ENCODE results near the gene CCL2. TPM values are rescaled to one million over a fixed set of nuclear protein-coding genes. Genes with fewer than 3 reads are reported as not detected.

CCL2 gene
- 161 and 167 TPM in 2 replicates for total RNA-seq

GRCh38 chr17:34254651-34255380 is at the start of gene CCL2:
TSS of gene CCL2 (plus strand) at chr17:34255285. CDS start at chr17:34255350, 65 bp downstream.

DNA sequence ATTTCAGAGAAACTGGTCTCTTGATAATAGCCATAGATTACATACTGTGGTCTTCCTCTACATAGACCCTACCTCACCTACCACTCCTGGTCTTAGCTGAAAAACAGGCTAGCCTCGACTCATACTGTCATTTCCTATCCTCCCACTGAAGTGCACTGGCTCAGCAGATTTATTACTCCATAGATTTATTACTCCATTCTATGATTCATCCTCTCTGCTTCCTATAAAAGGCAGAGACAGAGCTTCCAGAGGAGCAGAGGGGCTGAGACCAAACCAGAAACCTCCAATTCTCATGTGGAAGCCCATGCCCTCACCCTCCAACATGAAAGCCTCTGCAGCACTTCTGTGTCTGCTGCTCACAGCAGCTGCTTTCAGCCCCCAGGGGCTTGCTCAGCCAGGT is 14.9 kb downstream of the CCL2 start, which contains the start of gene CCL7:
TSS of gene CCL7 (plus strand) at position 253 of the 400 bp plus-strand sequence. CDS start at position 323, 70 bp downstream.

GRCh38 chr17:34285286-34285792 is 30.3 kb downstream of the CCL2 start, which contains the start of gene CCL11:
TSS of gene CCL11 (plus strand) at chr17:34285742. CDS start at chr17:34285809, 67 bp downstream.

Other genes starting within 250 kb of the CCL2 start
- gene CCL7, start 14.9 kb downstream of the CCL2 start, total RNA-seq: 1.5 and 1.6 TPM in 2 replicates
- 1.8 and 2.2 TPM in 2 replicates for gene CCL11, start 30.5 kb downstream of the CCL2 start, total RNA-seq
- 0.19 and 1.2 TPM in 2 replicates for gene CCL8, start 64.2 kb downstream of the CCL2 start, total RNA-seq
- gene CCL13, start 101.2 kb downstream of the CCL2 start, total RNA-seq: 4.1 TPM in 2 replicates
- gene CCL1, start 107.9 kb downstream of the CCL2 start, total RNA-seq: not detected in 2 replicates